ENCODE results near the gene MRPL14. TPM values are rescaled to one million over a fixed set of nuclear protein-coding genes. Genes with fewer than 3 reads are reported as not detected.
A peak's percentile ranks its signal among the peaks of the same experiment; 100 is the strongest.

The MRPL14 gene
- total RNA-seq, 4 donors from 2014 or later: 100 to 180 (median 152) TPM

- Histone ChIP-seq H3K36me3 (no peaks in the 10 kb centered on the region), H3K27me3 (no peaks in the 10 kb centered on the region), H3K4me3 (no peak overlapping the region), H3K27ac (peak overlapping the region in 1 of 4 donors; percentile 20), H3K9me3 (no peaks in the 10 kb centered on the region), H3K4me1 (peaks cover 21 to 22% of the 10 kb centered on the region in 2 donors)
- TF ChIP-seq POLR2A (IDR thresholded peaks at IDR 0.05) (no peak), CTCF (IDR thresholded peaks at IDR 0.05 in 4 of 5, conservative IDR thresholded peaks at IDR 0.05 in 1 of 5) (no peak)
- no peak for ATAC-seq
- in situ Hi-C loops (cut with MboI; ENCODE audit: low sequenced_read_pairs in 4 of 4) (no loop called here), intact Hi-C loops (cut with DNase I; ENCODE audit: low total_unique reads) (no loop called here)
- no peak for DNase-seq
These were observed 62.3 kb downstream of the MRPL14 start for GRCh38 chr6:44064948-44065272.

- H3K9me3 ChIP-seq: no peaks in the 10 kb centered on the region
- in situ Hi-C loops (cut with MboI; ENCODE audit: low sequenced_read_pairs in 4 of 4): no loop called here
- peak in 1 of 2 donors; percentile 17 for ATAC-seq
- no peak overlapping the region for H3K4me3 ChIP-seq
- H3K36me3 ChIP-seq: no peaks in the 10 kb centered on the region
- TF ChIP-seq POLR2A (IDR thresholded peaks at IDR 0.05): peak; percentile 18 to 23
- TF ChIP-seq CTCF (IDR thresholded peaks at IDR 0.05 in 4 of 5, conservative IDR thresholded peaks at IDR 0.05 in 1 of 5): no peak
- intact Hi-C loops (cut with DNase I; ENCODE audit: low total_unique reads): no loop called here
- H3K27me3 ChIP-seq: no peaks in the 10 kb centered on the region
- peaks cover 22 to 28% of the 10 kb centered on the region in 2 donors for H3K4me1 ChIP-seq
- H3K27ac ChIP-seq: peak overlapping the region in 1 of 4 donors; percentile 20
- DNase-seq: peak in 1 of 2 donors; percentile 54
These were observed 62.9 kb downstream of the MRPL14 start for GRCh38 chr6:44064089-44064947.

- Histone ChIP-seq H3K36me3 (no peaks in the 10 kb centered on the region), H3K9me3 (no peaks in the 10 kb centered on the region), H3K27me3 (no peaks in the 10 kb centered on the region), H3K27ac (peak overlapping the region in 1 of 4 donors; percentile 20), H3K4me3 (no peak overlapping the region), H3K4me1 (peaks cover 30 to 35% of the 10 kb centered on the region in 2 donors)
- intact Hi-C loops (cut with DNase I; ENCODE audit: low total_unique reads): no loop called here
- in situ Hi-C loops (cut with MboI; ENCODE audit: low sequenced_read_pairs in 4 of 4): no loop called here
- TF ChIP-seq CTCF (IDR thresholded peaks at IDR 0.05 in 4 of 5, conservative IDR thresholded peaks at IDR 0.05 in 1 of 5) (no peak), POLR2A (IDR thresholded peaks at IDR 0.05) (no peak)
- ATAC-seq (no peak), DNase-seq (no peak)
These were observed 63.6 kb downstream of the MRPL14 start for GRCh38 chr6:44063561-44064059.

Other genes with a start within 250 kb of the MRPL14 start
- gene TMEM63B, start 102 bp upstream of the MRPL14 start, total RNA-seq: 10 to 100 TPM; 27.2 to 71.9 (median 43.7) TPM
- gene CAPN11, start 31.4 kb upstream of the MRPL14 start, total RNA-seq: under 1 TPM in 1 of 4 donors, not detected in 3; 0.42 TPM
- not detected for gene MYMX, start 89.5 kb upstream of the MRPL14 start, total RNA-seq
- 10 to 100 TPM; 18.3 to 95.5 (median 40.8) TPM for gene SLC29A1, start 96.1 kb upstream of the MRPL14 start, total RNA-seq
- 1,000 to 10,000 TPM in 2 of 4 donors, 100 to 1,000 TPM in 2; 878 to 1,576 (median 1,106) TPM for gene HSP90AB1, start 119.6 kb upstream of the MRPL14 start, total RNA-seq
- 10 to 100 TPM; 14.9 to 35.9 (median 21.4) TPM for gene SLC35B2, start 130.1 kb upstream of the MRPL14 start, total RNA-seq
- gene NFKBIE, start 138.1 kb upstream of the MRPL14 start, total RNA-seq: 10 to 100 TPM in 2 of 4 donors, 1 to 10 TPM in 2; 4.1 to 11.1 (median 10.0) TPM
- gene TMEM151B, start 143.0 kb upstream of the MRPL14 start, total RNA-seq: under 1 TPM in 1 of 4 donors, not detected in 3; 0.11 TPM
- 1 to 10 TPM; 3.9 to 6.3 (median 4.5) TPM for gene AARS2, start 185.9 kb upstream of the MRPL14 start, total RNA-seq
- gene SPATS1, start 215.2 kb upstream of the MRPL14 start, total RNA-seq: not detected

Data from gastrocnemius medialis (tissue), 4 donors.